Activated naive CD8-positive, alpha-beta T cell treated with anti-CD3 and anti-CD28 coated beads for 36 hours (primary cell): ENCODE results near the gene PBX3. TPM values are rescaled to one million over a fixed set of nuclear protein-coding genes. Genes with fewer than 3 reads are reported as not detected.
"Not testable (repeated sequence)": the region's sequence is repeated elsewhere in the genome, so short reads cannot be mapped to it uniquely, and the experiment has no call there.

Experiments used
- DNase-seq: peaks from one replicate; pipeline ENCODE4 v3.0.0; 2021
- H3K27ac Mint-ChIP-seq: one replicate; pipeline ENCODE4 v1.8.0; 2022; ENCODE audit warnings: mild to moderate bottlenecking, moderate library complexity, mixed read lengths
- H3K27me3 Mint-ChIP-seq: one replicate; pipeline ENCODE4 v1.8.0; 2022; ENCODE audit warnings: mild to moderate bottlenecking, mixed read lengths
- H3K36me3 Mint-ChIP-seq: one replicate; pipeline ENCODE4 v1.8.0; 2021; ENCODE audit warnings: mild to moderate bottlenecking, mixed read lengths
- H3K4me1 Mint-ChIP-seq: one replicate; pipeline ENCODE4 v1.8.0; 2021; ENCODE audit warnings: mixed read lengths
- H3K4me3 Mint-ChIP-seq: one replicate; pipeline ENCODE4 v1.8.0; 2022; ENCODE audit warnings: mild to moderate bottlenecking, moderate library complexity, mixed read lengths
- H3K9me3 Mint-ChIP-seq: one replicate; pipeline ENCODE4 v1.8.0; 2022; ENCODE audit warnings: mixed read lengths
- total RNA-seq, 2 experiments: library from RNA; stranded (reverse); gene quantifications; one replicate each; pipeline ENCODE4 v1.2.3, GENCODE V29; 2021

The PBX3 gene
- total RNA-seq, 2 experiments from 2014 or later: 14.6 to 14.9 TPM

DNA sequence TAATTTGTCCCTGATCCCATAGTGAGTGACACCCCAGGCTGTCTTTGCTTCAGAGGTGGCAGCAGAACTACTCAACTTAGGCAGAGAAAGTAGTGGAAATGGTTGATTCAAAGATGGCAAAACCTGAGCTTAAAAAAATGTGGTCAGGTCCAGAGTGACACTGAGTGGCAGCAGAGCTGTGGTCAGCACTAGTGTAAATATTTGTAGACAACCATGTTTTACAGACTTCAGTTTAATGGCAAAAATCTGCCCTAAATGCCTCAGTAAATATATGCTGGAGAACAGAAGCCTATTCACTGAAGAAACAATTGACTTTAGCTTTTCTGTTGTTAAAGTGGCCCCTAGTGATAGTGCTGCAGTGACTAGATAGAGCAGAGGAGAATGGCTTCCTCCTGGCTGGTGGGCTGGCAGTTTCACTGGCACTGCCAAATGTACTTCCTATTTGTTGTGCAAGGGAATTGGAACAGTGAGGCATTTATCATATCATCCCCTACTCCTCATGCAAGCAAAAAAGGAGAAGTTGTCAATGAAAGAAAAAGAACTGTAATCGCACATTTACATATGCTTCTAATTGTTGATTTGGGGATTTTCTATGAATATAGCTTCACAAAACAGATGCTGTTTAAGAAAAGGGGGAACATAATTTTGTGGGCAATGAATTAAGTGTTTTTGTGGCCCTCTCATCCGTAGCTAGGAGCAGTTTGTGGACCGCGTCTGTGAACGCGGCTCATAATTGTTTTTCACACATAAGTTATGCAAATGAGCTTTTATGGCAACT is 12.0 kb downstream of the PBX3 start:
- Mint-ChIP-seq H3K9me3 (no peaks in the 10 kb centered on the region), H3K27me3 (no peaks in the 10 kb centered on the region), H3K36me3 (peaks cover 4% of the 10 kb centered on the region), H3K4me1 (peaks cover 30% of the 10 kb centered on the region), H3K4me3 (peak overlapping the region; percentile 55), H3K27ac (no peak overlapping the region)
- no peak for DNase-seq

DNA sequence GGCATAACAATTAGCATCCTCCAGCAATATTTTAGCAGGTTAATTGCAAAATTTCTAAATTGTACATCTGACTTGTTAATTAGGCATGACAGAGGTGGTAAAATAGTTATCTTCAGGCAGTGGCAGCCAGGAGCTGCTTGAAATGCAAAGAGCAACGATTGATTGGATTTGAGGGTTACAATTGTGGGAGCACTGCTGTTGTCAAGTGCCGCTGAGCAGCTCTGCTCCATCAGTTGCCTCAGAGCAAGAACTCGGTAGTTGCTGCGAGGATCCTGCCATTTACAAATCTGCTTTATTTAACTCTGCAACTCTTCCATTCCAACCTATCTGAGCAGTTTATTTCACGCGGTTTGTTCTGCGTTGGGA is 12.6 kb downstream of the PBX3 start:
- Mint-ChIP-seq H3K36me3 (peaks cover 4% of the 10 kb centered on the region), H3K27me3 (no peaks in the 10 kb centered on the region), H3K4me3 (peak overlapping the region; percentile 55), H3K9me3 (no peaks in the 10 kb centered on the region), H3K27ac (no peak overlapping the region), H3K4me1 (peaks cover 30% of the 10 kb centered on the region)
- no peak for DNase-seq

DNA sequence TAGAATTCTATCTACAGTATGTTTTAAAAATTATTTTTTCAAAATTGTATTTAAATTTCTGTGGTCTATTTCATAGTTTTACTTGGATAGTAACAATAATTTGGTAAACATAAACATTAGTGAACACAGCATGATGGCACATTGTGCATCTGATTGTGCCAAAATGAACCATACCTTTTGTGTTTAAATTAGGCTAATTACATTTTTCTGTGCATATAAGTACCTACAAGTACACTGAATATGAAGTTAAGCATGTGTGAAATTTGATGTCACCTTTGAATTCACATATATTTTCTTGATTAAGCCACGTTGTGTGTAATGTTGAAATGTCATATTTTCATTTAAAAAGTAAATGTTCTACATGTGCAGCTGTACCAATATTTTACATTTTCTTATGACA is 13.4 kb downstream of the PBX3 start:
- Mint-ChIP-seq H3K27ac (no peak overlapping the region), H3K9me3 (no peaks in the 10 kb centered on the region), H3K27me3 (no peaks in the 10 kb centered on the region), H3K4me1 (peaks cover 27% of the 10 kb centered on the region), H3K4me3 (no peak overlapping the region), H3K36me3 (peaks cover 4% of the 10 kb centered on the region)
- DNase-seq: no peak

DNA sequence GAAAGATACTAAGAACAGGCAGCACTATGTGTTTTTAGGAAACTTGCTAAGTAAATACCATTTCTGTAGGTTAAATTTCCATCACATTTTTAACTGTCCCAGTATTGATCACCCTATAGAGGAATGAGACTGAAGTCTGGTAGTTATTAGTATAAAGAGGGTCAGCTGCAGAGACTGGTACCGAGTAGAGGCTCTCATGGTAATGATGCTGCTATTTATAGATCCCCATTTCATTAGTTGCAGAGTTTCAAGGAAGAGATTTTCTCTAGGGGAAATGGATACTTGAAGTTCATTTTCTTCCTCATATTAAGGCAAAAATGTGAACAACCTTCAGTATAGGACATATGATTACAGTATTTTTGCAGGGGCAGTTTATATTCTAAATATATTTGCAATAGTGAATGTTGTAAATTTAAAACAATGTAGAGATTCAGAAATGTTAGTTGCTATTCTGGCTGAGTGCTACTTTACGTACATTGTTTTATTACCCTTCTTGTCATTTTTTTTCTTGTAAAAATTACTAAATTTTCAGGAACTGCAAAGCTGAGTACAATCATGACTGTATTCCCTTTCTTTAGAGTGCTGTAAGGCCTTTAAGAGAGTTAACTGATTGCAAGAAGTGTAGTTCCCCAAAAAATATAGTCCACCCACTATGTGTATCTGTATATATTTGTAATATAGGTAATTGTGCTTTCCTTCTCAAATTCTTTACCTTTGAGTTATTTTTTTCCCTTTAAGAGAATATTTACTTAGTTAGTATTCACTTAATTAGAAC is 14.7 kb downstream of the PBX3 start:
- H3K27ac Mint-ChIP-seq: no peak overlapping the region

DNA sequence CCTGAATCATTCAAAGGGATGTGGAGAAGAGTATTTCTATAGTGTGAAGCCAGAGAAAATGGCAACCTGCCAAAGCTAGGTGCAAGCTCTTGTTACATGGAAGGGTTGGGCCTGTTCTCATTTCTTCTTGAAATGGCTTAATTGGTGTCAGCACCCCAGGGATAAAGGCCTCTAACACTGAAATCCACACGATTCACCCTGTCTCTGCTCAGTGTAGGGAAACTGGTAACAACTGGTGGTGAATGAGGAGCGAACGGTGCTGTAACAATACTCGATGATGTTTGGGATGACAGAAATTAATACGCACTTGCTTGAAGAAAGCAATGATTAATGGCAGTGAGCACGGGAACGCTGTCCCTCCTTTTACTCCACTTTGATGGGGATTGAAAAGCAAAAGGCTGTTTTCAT is 16.2 kb downstream of the PBX3 start:
- no peak for DNase-seq
- Mint-ChIP-seq H3K4me1 (peaks cover 23% of the 10 kb centered on the region), H3K27ac (no peak overlapping the region), H3K4me3 (no peak overlapping the region), H3K9me3 (no peaks in the 10 kb centered on the region), H3K27me3 (no peaks in the 10 kb centered on the region), H3K36me3 (no peaks in the 10 kb centered on the region)

More for the DNA sequence above, 14.7 kb downstream of the PBX3 start:
- H3K4me3 Mint-ChIP-seq: no peak overlapping the region
- H3K36me3 Mint-ChIP-seq: no peaks in the 10 kb centered on the region
- no peaks in the 10 kb centered on the region for H3K9me3 Mint-ChIP-seq
- DNase-seq: no peak
- peaks cover 27% of the 10 kb centered on the region for H3K4me1 Mint-ChIP-seq
- no peaks in the 10 kb centered on the region for H3K27me3 Mint-ChIP-seq

DNA sequence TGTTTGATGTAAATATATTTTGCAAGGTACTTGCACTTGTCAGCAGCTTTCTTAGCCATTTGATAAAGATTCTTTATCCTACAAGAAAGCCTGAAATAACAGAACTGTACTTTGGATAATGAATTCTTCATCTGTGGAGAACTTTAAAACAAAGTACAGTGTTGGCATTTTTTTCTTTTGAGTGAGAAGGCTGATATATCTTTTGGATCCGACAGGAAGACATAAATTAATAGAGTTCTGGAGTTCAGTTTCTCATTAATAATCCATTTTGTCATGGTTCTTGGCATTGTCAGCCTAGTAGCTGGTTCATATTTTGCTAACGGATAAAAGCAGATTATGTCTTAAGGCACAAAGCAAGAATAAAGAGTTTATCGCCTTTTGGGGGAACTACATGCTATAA is 17.0 kb downstream of the PBX3 start:
- Mint-ChIP-seq H3K4me3 (no peak overlapping the region), H3K27me3 (no peaks in the 10 kb centered on the region), H3K4me1 (peaks cover 18% of the 10 kb centered on the region), H3K27ac (no peak overlapping the region), H3K36me3 (no peaks in the 10 kb centered on the region), H3K9me3 (no peaks in the 10 kb centered on the region)
- no peak for DNase-seq

DNA sequence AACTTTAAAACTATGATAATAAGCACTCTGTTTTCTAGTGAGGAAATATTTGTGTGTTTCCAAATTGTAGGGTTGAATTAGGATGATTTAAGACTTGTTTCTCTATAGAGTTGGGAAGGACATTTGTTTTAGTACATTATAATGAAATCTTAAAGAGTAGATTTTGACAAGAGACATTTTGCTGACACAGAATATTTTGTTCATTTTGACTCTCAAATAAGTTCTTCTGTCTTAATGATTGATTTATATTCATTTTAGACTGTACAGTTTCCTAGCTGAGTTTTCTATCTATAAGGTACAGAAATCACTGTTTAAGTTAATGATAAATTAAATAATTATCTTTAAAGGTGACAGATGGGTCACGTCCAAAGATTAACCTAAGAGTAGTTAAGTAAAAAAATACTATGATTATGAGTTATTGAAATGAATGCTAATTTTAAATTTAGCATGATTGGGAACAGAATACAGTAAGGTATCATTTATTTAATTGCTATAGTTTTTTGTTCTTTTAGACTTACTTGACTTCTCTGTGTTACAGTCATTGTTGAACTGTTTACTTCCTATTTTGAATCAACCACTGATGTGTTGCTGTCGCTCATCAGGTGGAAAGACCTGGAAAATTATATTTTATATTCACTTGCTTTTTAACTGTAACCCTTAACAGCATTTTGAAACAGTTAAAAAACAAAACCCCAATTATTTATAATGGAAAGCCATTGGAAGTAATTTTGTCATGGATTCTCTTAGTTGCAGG is 19.5 kb downstream of the PBX3 start:
- no peaks in the 10 kb centered on the region for H3K36me3 Mint-ChIP-seq
- H3K4me1 Mint-ChIP-seq: peaks cover 9% of the 10 kb centered on the region

DNA sequence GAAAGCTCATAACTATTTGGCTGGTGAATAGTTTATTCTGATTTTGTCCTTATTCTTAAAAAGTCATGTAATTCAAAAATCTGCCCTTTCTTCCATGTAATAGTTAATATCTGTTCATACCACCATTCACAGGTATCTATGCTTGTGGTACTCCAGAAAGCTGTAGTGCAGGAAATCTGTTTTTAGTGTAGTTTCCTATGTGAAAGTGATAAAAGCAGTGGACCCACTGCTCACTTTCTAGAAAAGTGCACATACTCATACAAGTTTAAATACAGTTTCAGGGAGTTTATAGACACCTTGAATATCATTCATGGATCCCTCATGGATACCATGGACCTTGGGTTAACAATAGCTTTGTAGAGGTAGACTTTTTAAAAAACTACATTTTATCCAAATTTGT is 20.2 kb downstream of the PBX3 start:
- H3K4me1 Mint-ChIP-seq: peaks cover 9% of the 10 kb centered on the region
- no peak for DNase-seq
- no peak overlapping the region for H3K4me3 Mint-ChIP-seq
- no peaks in the 10 kb centered on the region for H3K36me3 Mint-ChIP-seq
- H3K27ac Mint-ChIP-seq: no peak overlapping the region
- no peaks in the 10 kb centered on the region for H3K27me3 Mint-ChIP-seq
- no peaks in the 10 kb centered on the region for H3K9me3 Mint-ChIP-seq

More for the DNA sequence above, 19.5 kb downstream of the PBX3 start:
- H3K4me3 Mint-ChIP-seq: no peak overlapping the region
- H3K27ac Mint-ChIP-seq: no peak overlapping the region
- no peaks in the 10 kb centered on the region for H3K27me3 Mint-ChIP-seq
- H3K9me3 Mint-ChIP-seq: no peaks in the 10 kb centered on the region
- DNase-seq: no peak

DNA sequence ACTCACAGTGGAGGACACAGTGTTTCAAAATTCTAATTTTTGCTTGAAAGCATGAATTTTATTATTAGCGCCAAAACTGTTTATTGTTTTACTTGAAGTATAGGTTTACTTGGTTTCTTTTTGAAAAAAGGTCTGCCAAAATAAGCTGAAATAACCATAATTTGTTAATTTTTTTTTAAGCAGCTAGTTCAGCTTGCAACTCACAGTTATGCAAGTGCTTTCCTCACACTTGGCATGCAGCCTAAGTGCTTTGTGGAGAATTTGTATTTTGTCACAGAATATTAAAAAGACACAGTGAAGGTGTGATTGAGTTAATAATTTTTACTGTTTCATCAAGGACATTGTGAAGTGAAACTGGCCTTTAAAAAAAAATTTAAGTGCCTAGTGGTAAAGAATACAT is 21.6 kb downstream of the PBX3 start:
- peaks cover 5% of the 10 kb centered on the region for H3K4me1 Mint-ChIP-seq
- H3K27ac Mint-ChIP-seq: no peak overlapping the region
- H3K9me3 Mint-ChIP-seq: no peaks in the 10 kb centered on the region
- no peaks in the 10 kb centered on the region for H3K36me3 Mint-ChIP-seq
- no peak for DNase-seq
- no peak overlapping the region for H3K4me3 Mint-ChIP-seq
- no peaks in the 10 kb centered on the region for H3K27me3 Mint-ChIP-seq

DNA sequence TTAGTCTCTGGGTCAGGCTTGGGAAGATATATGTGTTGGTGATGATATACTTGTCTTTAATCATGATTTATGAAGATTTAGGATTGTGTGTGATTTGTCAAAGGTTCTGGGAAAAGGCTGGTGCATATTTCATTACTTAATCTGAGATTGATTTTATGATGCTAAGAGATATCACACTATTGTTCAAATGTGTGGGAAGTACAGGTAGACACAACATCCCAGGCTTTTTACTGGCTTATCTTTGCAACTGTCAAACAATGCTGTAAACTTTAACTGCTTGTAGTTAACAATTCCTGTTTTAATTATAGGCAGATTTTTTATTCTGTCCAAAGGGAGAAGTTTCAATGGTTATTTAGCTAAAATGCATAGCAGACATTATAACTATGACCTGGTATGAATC is 23.9 kb downstream of the PBX3 start:
- no peaks in the 10 kb centered on the region for H3K36me3 Mint-ChIP-seq
- no peaks in the 10 kb centered on the region for H3K27me3 Mint-ChIP-seq
- H3K4me1 Mint-ChIP-seq: peaks cover 5% of the 10 kb centered on the region
- H3K27ac Mint-ChIP-seq: no peak overlapping the region
- no peak for DNase-seq
- H3K4me3 Mint-ChIP-seq: no peak overlapping the region
- peaks cover 4% of the 10 kb centered on the region for H3K9me3 Mint-ChIP-seq

DNA sequence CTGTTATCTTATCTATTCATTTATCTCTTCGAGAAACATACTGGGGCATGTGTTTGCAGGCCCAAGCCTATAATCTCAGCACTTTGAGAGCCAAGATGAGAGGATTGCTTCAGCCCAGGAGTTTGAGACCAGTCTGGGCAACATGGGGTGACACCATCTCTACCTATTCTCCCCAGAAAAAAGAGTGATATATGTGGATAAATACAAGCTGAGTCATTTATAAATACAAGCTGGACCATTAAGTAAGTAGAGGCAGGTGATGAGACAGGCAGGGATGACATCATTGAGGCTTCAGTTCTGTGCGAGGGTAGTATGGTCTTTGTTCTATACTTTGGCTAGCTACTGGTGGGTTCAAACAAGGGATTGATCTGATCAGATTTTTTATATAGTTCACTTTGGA is 25.6 kb downstream of the PBX3 start:
- no peaks in the 10 kb centered on the region for H3K36me3 Mint-ChIP-seq
- H3K27ac Mint-ChIP-seq: no peak overlapping the region
- peaks cover 4% of the 10 kb centered on the region for H3K9me3 Mint-ChIP-seq
- no peaks in the 10 kb centered on the region for H3K4me1 Mint-ChIP-seq
- H3K27me3 Mint-ChIP-seq: no peaks in the 10 kb centered on the region
- no peak for DNase-seq
- H3K4me3 Mint-ChIP-seq: no peak overlapping the region

DNA sequence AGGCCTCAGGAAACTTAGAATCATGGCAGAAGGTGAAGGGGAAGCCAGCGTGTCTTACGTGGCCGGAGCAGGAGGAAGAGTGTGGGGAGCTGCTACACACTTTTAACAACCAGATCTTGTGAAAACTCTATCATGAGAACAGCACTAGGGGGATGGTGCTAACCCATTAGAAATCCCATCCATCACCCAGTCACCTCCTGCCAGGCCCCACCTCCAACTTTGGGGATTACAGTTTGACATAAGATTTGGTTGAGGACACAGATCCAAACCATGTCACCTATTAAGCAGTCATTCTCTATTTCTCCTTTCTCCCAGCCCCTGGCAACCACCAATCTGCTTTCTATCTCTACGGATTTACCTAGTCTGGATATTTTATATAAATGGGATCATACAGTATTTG is 26.9 kb downstream of the PBX3 start:
- H3K27me3 Mint-ChIP-seq: no peaks in the 10 kb centered on the region
- no peaks in the 10 kb centered on the region for H3K4me1 Mint-ChIP-seq
- H3K36me3 Mint-ChIP-seq: no peaks in the 10 kb centered on the region
- H3K9me3 Mint-ChIP-seq: peaks cover 4% of the 10 kb centered on the region
- DNase-seq: no peak
- no peak overlapping the region for H3K4me3 Mint-ChIP-seq
- no peak overlapping the region for H3K27ac Mint-ChIP-seq

DNA sequence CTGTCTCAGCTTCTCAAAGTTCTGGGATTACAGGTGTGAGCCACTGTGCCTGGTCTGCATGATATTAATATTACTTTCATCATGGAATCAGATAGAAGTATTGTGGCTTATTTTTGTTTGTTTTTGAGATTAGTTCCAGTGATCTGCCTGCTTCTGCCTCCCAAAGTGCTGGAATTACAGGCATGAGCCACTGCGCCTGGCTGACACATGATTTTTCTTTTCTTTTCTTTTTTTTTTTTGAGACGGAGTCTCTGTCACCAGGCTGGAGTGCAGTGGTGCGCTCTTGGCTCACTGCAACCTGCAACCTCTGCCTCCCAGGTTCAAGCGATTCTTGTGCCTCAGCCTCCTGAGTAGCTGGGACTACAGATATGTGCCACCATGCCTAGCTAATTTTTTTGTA is 29.6 kb downstream of the PBX3 start:
- not testable (repeated sequence) for H3K27me3 Mint-ChIP-seq, H3K36me3 Mint-ChIP-seq, H3K27ac Mint-ChIP-seq, H3K4me1 Mint-ChIP-seq, H3K4me3 Mint-ChIP-seq, DNase-seq, H3K9me3 Mint-ChIP-seq

DNA sequence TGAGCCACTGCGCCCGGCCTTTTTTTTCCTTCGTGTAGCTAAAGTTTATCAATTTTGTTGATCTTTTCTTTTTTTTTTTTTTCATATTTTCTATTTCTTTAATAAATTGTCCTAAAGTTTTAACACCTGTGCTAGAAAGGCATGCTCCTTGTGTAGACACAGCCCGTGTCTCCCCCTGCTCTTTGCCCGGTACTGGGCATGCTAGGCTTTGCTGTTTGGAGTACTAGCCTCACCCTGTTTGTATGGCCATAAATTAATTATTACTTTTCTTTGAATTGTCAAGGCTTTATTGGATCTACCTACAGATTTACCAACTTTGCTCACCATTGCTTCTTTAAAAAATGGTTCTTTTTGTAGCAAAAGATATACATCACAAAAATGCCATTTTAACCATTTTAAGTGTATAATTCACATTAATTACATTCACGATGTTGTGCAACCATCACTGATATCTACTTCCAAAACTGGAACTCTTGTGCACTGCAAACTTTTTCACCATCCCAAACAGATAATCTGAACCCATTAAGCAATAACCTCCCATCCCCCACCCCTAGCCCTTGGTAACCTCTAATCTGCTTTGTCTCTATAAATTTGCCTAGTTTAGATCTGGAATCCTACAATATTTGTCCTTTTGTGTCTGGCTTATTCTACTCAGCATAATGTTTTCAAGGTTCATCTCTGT is 31.5 kb downstream of the PBX3 start:
- not testable (repeated sequence) for H3K4me1 Mint-ChIP-seq, H3K9me3 Mint-ChIP-seq, H3K27ac Mint-ChIP-seq, DNase-seq, H3K4me3 Mint-ChIP-seq, H3K36me3 Mint-ChIP-seq, H3K27me3 Mint-ChIP-seq

DNA sequence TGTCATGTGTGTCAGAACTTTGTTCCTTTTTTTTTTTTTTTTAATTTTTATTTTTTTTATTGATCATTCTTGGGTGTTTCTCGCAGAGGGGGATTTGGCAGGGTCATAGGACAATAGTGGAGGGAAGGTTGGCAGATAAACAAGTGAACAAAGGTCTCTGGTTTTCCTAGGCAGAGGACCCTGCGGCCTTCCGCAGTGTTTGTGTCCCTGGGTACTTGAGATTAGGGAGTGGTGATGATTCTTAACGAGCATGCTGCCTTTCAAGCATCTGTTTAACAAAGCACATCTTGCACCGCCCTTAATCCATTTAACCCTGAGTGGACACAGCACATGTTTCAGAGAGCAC is 32.0 kb downstream of the PBX3 start:
- not testable (repeated sequence) for H3K9me3 Mint-ChIP-seq, H3K4me1 Mint-ChIP-seq, DNase-seq, H3K27me3 Mint-ChIP-seq, H3K4me3 Mint-ChIP-seq, H3K36me3 Mint-ChIP-seq, H3K27ac Mint-ChIP-seq
